Breast epithelium (tissue), 3 donors: ENCODE measurements around the gene C7.
"Not testable (repeated sequence)": the region's sequence is repeated elsewhere in the genome, so short reads cannot be mapped to it uniquely, and the experiment has no call there.

Source experiments
- POLR2A ChIP-seq: fragments of 450-650 bp; IDR thresholded peaks from one replicate; pipeline ENCODE4 v1.6.1; 2016; ENCODE audit warnings: antibody characterized with exemption, mild to moderate bottlenecking, moderate library complexity
- POLR2AphosphoS5 ChIP-seq, 3 donors: sonication (generic); formaldehyde crosslinking; IDR thresholded peaks; one replicate each; pipeline ENCODE4 v1.6.1; 2017; ENCODE audit warnings: antibody characterized with exemption in 3 of 3
- TF ChIP-seq, protein P1 (sequence below), 3 donors: fragments of 450-650 bp; IDR thresholded peaks; one replicate each; pipeline ENCODE4 v1.5.1; 2016 to 2017; ENCODE audit warnings: antibody characterized with exemption in 3 of 3, mild to moderate bottlenecking in 3 of 3, moderate library complexity in 3 of 3

- TF ChIP-seq, protein P1, sequence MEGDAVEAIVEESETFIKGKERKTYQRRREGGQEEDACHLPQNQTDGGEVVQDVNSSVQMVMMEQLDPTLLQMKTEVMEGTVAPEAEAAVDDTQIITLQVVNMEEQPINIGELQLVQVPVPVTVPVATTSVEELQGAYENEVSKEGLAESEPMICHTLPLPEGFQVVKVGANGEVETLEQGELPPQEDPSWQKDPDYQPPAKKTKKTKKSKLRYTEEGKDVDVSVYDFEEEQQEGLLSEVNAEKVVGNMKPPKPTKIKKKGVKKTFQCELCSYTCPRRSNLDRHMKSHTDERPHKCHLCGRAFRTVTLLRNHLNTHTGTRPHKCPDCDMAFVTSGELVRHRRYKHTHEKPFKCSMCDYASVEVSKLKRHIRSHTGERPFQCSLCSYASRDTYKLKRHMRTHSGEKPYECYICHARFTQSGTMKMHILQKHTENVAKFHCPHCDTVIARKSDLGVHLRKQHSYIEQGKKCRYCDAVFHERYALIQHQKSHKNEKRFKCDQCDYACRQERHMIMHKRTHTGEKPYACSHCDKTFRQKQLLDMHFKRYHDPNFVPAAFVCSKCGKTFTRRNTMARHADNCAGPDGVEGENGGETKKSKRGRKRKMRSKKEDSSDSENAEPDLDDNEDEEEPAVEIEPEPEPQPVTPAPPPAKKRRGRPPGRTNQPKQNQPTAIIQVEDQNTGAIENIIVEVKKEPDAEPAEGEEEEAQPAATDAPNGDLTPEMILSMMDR (IDR thresholded peaks at IDR 0.05), result not testable (repeated sequence)
- not testable (repeated sequence) for TF ChIP-seq POLR2AphosphoS5 (IDR thresholded peaks at IDR 0.05); POLR2A
Observed at GRCh38 chr5:40872253-40872652, 37.0 kb upstream of the C7 start.
